Common myeloid progenitor, CD34-positive (primary cell): ENCODE data around the gene VPS37C.

Experiments
- CTCF ChIA-PET: fragments of 350-600 bp; sonication (Branson Sonifier 250); formaldehyde crosslinking; loops from one replicate; lab custom pipeline; 2021; ENCODE audit warnings: antibody characterized with exemption; lab: Charles Lee
- POLR2A ChIA-PET: fragments of 350-600 bp; sonication (Branson Sonifier 250); formaldehyde crosslinking; loops from one replicate; lab custom pipeline; 2021; ENCODE audit warnings: antibody characterized with exemption; lab: Charles Lee
- DNase-seq, 3 donors: peaks; one replicate each; pipeline versions ENCODE4 v3.0.0 to v3.0.0-alpha.2; 2013
- H3K27ac ChIP-seq, 2 experiments: 1 replicate in 1 of 2; 2 replicates in 1 of 2; pipeline ENCODE4 v1.7.0; 2013; ENCODE audit warnings: inconsistent platforms in 2 of 2, low read length in 2 of 2, mild to moderate bottlenecking in 2 of 2, low read depth in 1 of 2, moderate library complexity in 1 of 2; ENCODE audit not compliant: severe bottlenecking in 2 of 2, insufficient read depth in 1 of 2, poor library complexity in 1 of 2
- H3K27me3 ChIP-seq, 5 experiments: replicated peaks in 2 of 5; 1 replicate in 3 of 5; 2 replicates in 2 of 5; pipeline versions ENCODE4 v1.6.1 to v1.7.0; 2013; ENCODE audit warnings: low read length in 4 of 5, mild to moderate bottlenecking in 2 of 5, moderate library complexity in 2 of 5, inconsistent platforms in 1 of 5; ENCODE audit not compliant: insufficient read depth in 5 of 5, control insufficient read depth in 4 of 5
- H3K36me3 ChIP-seq, 4 experiments: 1 replicate in 2 of 4; 2 replicates in 2 of 4; pipeline versions ENCODE4 v1.6.1 to v1.7.0; 2013; ENCODE audit warnings: low read length in 3 of 4, control low read depth in 1 of 4, mild to moderate bottlenecking in 1 of 4; ENCODE audit not compliant: control insufficient read depth in 4 of 4, insufficient read depth in 4 of 4
- H3K4me1 ChIP-seq, 4 experiments: 1 replicate in 3 of 4; 2 replicates in 1 of 4; pipeline versions ENCODE4 v1.6.1 to v1.7.1; 2013; ENCODE audit warnings: low read length in 3 of 4, mild to moderate bottlenecking in 3 of 4, control low read depth in 1 of 4, inconsistent platforms in 1 of 4, moderate library complexity in 1 of 4; ENCODE audit not compliant: control insufficient read depth in 4 of 4, insufficient read depth in 4 of 4; ENCODE audit errors: control extremely low read depth in 1 of 4
- H3K4me3 ChIP-seq, 7 experiments: 1 replicate in 4 of 7; 2 replicates in 3 of 7; pipeline versions ENCODE4 v1.5.1 to v1.7.0; 2013; ENCODE audit warnings: mild to moderate bottlenecking in 7 of 7, low read length in 6 of 7, moderate library complexity in 6 of 7, inconsistent platforms in 2 of 7, low read depth in 2 of 7, control low read depth in 1 of 7; ENCODE audit not compliant: insufficient read depth in 4 of 7, control insufficient read depth in 1 of 7; ENCODE audit errors: extremely low read depth in 1 of 7
- H3K9me3 ChIP-seq, 5 experiments: 1 replicate in 4 of 5; 2 replicates in 1 of 5; pipeline versions ENCODE4 v1.6.1 to v1.7.1; 2013; ENCODE audit warnings: low read length in 4 of 5, mild to moderate bottlenecking in 2 of 5, inconsistent platforms in 1 of 5, low read depth in 1 of 5, moderate library complexity in 1 of 5; ENCODE audit not compliant: control insufficient read depth in 4 of 5, insufficient read depth in 2 of 5; ENCODE audit errors: control extremely low read depth in 1 of 5
- WGBS: methylation state at CpG from one replicate; pipeline ENCODE4 v1.1.5; 2013; ENCODE audit not compliant: insufficient coverage; 5-methylcytosine and 5-hydroxymethylcytosine counted together

VPS37C gene

DNA sequence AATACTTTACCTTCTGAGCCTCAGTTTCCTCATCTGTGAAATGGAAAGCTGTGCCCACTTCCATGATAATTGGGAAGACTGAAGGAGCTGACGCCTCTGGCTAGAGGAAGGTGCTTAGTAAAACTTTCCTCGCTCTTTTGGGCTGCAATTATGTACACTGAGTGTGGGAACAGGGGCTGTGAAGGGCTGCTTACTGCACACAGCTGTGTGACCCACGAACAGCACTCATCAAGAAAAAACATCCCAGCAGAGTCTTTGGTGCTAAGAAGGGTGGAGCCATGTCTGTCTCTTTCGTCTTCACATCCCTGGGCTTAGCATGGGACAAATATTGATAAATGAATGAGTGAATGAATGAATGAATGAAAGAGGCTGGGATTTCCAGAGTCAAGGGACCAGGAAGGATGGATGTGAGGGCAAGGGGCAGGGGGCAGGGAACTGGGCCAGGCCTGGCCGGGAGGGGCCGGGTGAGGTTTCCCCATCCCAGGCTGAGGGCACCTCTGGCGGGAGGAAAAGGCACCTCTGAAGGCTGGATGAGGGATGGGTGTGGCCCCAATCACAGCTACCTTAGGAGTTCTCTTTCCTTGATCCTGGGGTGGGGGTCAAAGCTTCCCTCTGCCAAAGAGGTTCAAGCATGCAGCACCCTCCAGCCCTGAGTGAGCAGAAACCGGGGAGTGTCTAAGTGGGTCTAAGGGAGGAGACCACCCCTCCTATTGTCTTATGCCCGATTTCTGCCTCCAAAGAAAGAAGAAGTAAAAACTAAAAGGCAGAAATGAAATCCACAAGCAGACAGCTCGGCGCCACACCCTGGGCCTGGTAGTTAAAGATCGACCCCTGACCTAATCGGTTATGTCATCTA is 68.1 kb downstream of the VPS37C start:
- Histone ChIP-seq H3K27me3 (no peaks in the 10 kb centered on the region), H3K27ac (no peak overlapping the region), H3K4me3 (no peak overlapping the region), H3K9me3 (peaks cover 0 to 5% (median 2%) of the 10 kb centered on the region in 5 experiments), H3K36me3 (no peaks in the 10 kb centered on the region), H3K4me1 (peaks cover 0 to 31% (median 16%) of the 10 kb centered on the region in 4 experiments)
- POLR2A ChIA-PET = no interaction called here
- CTCF ChIA-PET = no interaction called here
- DNase-seq = no peak
- 97% methylated on average over 6 of the region's 13 CpGs for WGBS

- Histone ChIP-seq H3K27ac (no peak overlapping the region), H3K4me3 (peak overlapping the region in 2 of 7 experiments; percentile 28 to 33), H3K4me1 (peaks cover 0 to 31% (median 16%) of the 10 kb centered on the region in 4 experiments), H3K36me3 (no peaks in the 10 kb centered on the region), H3K27me3 (no peaks in the 10 kb centered on the region), H3K9me3 (peaks cover 0 to 5% (median 2%) of the 10 kb centered on the region in 5 experiments)
- POLR2A ChIA-PET = no interaction called here
- CTCF ChIA-PET = interaction anchor here (0.8 kb wide), 1 partner anchor 20 kb away, joined by 3 read pairs; no protein-coding TSS in a partner anchor
- 46% methylated on average over 5 of the region's 10 CpGs for WGBS
- peak in 2 of 3 donors; percentile 31 to 35 for DNase-seq
Observed at GRCh38 chr11:61092280-61092766, 68.9 kb downstream of the VPS37C start.

- peak in 2 of 3 donors; percentile 32 to 35 for DNase-seq
- Histone ChIP-seq H3K27me3 (no peaks in the 10 kb centered on the region), H3K36me3 (no peaks in the 10 kb centered on the region), H3K4me3 (peak overlapping the region in 1 of 7 experiments; percentile 33), H3K27ac (no peak overlapping the region), H3K9me3 (peaks cover 0 to 5% (median 2%) of the 10 kb centered on the region in 5 experiments), H3K4me1 (peaks cover 0 to 31% (median 16%) of the 10 kb centered on the region in 4 experiments)
- 96% methylated on average over 12 of the region's 17 CpGs for WGBS
- CTCF ChIA-PET = interaction anchor here (0.8 kb wide), 1 partner anchor 21 kb away, joined by 3 read pairs; no protein-coding TSS in a partner anchor
- POLR2A ChIA-PET = no interaction called here
Observed at GRCh38 chr11:61091373-61092279, 69.6 kb downstream of the VPS37C start.

GRCh38 chr11:61090982-61091372 is 70.2 kb downstream of the VPS37C start:
- Histone ChIP-seq H3K4me1 (peaks cover 0 to 31% (median 16%) of the 10 kb centered on the region in 4 experiments), H3K27ac (no peak overlapping the region), H3K27me3 (no peaks in the 10 kb centered on the region), H3K36me3 (no peaks in the 10 kb centered on the region), H3K9me3 (peaks cover 0 to 5% (median 2%) of the 10 kb centered on the region in 5 experiments), H3K4me3 (no peak overlapping the region)
- no peak for DNase-seq
- ChIA-PET CTCF (no interaction called here), POLR2A (no interaction called here)
- 86% methylated on average over 5 of the region's 9 CpGs for WGBS

DNA sequence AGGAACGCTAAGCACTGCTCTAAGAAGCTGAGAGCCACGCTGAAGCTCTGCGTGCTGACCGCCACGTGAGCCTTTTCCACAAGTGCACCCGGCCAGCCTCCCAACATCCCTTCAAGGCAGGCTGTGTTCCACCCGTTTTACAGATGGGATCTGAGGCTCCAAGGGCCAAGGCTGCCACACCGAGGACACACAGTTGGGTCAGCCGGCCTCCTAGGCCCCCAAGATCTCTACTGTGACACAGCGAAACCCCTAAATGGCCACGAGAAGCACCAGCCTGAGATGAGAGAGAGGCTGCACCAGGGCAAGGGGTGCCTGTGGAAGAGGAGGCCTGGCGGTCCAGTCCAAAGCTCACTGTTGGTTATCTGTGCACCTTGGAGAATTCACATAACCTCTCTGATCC is 70.7 kb downstream of the VPS37C start:
- DNase-seq = no peak
- H3K36me3 ChIP-seq = no peaks in the 10 kb centered on the region
- peaks cover 0 to 5% (median 2%) of the 10 kb centered on the region in 5 experiments for H3K9me3 ChIP-seq
- H3K27me3 ChIP-seq = no peaks in the 10 kb centered on the region
- no peak overlapping the region for H3K4me3 ChIP-seq
- ChIA-PET POLR2A (no interaction called here), CTCF (no interaction called here)
- peaks cover 0 to 29% (median 16%) of the 10 kb centered on the region in 4 experiments for H3K4me1 ChIP-seq
- 91% methylated on average over 12 of the region's 12 CpGs for WGBS
- no peak overlapping the region for H3K27ac ChIP-seq

- Histone ChIP-seq H3K36me3 (no peaks in the 10 kb centered on the region), H3K9me3 (peaks cover 0 to 5% (median 2%) of the 10 kb centered on the region in 5 experiments), H3K4me1 (peaks cover 0 to 24% (median 16%) of the 10 kb centered on the region in 4 experiments), H3K4me3 (no peak overlapping the region), H3K27me3 (no peaks in the 10 kb centered on the region), H3K27ac (no peak overlapping the region)
- POLR2A ChIA-PET = no interaction called here
- DNase-seq = no peak
- CTCF ChIA-PET = no interaction called here
- WGBS = 93% methylated on average over 12 of the region's 12 CpGs
Observed at GRCh38 chr11:61089806-61090491, 71.3 kb downstream of the VPS37C start.
